MM.1S (cell line): Measurements from ENCODE around the gene CALHM3.

ENCODE experiments used
- EZH2 ChIP-seq: fragments of 300-600 bp; sonication (generic); optimal IDR thresholded peaks from 2 replicates; pipeline ENCODE3; 2017; ENCODE audit warnings: low read depth, mild to moderate bottlenecking, antibody characterized with exemption, low read length, mixed read lengths
- TF ChIP-seq, protein P1 (sequence below): fragments of 300-600 bp; sonication (generic); IDR thresholded peaks from 2 replicates; pipeline ENCODE4 v1.5.1; 2016; ENCODE audit warnings: antibody characterized with exemption, low read length, mixed read lengths

DNA sequence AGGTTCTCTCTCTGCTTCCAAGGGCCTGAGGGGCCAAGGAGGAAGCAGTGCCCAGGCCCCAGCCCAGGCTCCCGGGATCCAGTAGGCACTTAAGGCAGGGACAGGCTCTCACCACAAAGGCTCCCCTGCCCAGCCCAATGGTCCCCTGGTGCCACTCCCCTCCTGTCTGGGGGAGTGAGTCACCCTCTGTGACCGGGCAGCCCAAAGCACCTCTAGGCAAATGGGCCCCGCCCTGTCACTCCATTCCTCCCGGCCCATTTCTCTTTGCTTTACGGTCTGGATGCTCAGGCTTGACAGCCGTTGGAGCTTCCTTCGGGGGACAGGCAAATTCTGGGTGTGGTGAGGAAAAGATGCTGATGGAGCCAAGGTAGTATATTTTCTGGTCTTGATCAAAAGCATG, at the start of gene CALHM3:
- TF ChIP-seq, protein P1, sequence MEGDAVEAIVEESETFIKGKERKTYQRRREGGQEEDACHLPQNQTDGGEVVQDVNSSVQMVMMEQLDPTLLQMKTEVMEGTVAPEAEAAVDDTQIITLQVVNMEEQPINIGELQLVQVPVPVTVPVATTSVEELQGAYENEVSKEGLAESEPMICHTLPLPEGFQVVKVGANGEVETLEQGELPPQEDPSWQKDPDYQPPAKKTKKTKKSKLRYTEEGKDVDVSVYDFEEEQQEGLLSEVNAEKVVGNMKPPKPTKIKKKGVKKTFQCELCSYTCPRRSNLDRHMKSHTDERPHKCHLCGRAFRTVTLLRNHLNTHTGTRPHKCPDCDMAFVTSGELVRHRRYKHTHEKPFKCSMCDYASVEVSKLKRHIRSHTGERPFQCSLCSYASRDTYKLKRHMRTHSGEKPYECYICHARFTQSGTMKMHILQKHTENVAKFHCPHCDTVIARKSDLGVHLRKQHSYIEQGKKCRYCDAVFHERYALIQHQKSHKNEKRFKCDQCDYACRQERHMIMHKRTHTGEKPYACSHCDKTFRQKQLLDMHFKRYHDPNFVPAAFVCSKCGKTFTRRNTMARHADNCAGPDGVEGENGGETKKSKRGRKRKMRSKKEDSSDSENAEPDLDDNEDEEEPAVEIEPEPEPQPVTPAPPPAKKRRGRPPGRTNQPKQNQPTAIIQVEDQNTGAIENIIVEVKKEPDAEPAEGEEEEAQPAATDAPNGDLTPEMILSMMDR: no peak
- TF ChIP-seq EZH2: no peak
